Bronchial epithelial cell (primary cell): ENCODE measurements around the gene EFNB2. TPM values are rescaled to one million over a fixed set of nuclear protein-coding genes. Genes with fewer than 3 reads are reported as not detected.

Experiments
- DNase-seq: peaks from one replicate; pipeline ENCODE4 v3.0.0-alpha.2; 2010; ENCODE audit warnings: low read depth
- FAIRE-seq: peaks from 2 replicates; lab custom pipeline; 2011; peaks lifted over from hg19 to GRCh38; lab: Jason Lieb, UNC
- H3K27me3 ChIP-seq: 2 replicates; pipeline ENCODE4 v1.5.1; 2011; ENCODE audit warnings: low read length; ENCODE audit not compliant: control insufficient read depth, insufficient read depth
- H3K36me3 ChIP-seq: 2 replicates; pipeline ENCODE4 v1.5.1; 2011; ENCODE audit warnings: low read length; ENCODE audit not compliant: control insufficient read depth, insufficient read depth
- H3K4me3 ChIP-seq: 2 replicates; pipeline ENCODE4 v1.5.1; 2011; ENCODE audit warnings: mild to moderate bottlenecking, low read depth, low read length, control low read depth
- total RNA-seq: library from RNA; depleted of rRNA; stranded (reverse); fragments of >200 nt; gene quantifications from 2 replicates; pipeline ENCODE4 v1.2.1, GENCODE V29; 2014
- TF ChIP-seq, protein P1 (sequence below): IDR thresholded peaks from 2 replicates; pipeline ENCODE4 v1.5.1; 2011; ENCODE audit warnings: mild to moderate bottlenecking, moderate library complexity, low read length, control low read depth, inconsistent platforms; ENCODE audit not compliant: insufficient read depth, severe bottlenecking

The EFNB2 gene
- total RNA-seq, 1 donor from 2014 or later, result 11.3 TPM

DNA sequence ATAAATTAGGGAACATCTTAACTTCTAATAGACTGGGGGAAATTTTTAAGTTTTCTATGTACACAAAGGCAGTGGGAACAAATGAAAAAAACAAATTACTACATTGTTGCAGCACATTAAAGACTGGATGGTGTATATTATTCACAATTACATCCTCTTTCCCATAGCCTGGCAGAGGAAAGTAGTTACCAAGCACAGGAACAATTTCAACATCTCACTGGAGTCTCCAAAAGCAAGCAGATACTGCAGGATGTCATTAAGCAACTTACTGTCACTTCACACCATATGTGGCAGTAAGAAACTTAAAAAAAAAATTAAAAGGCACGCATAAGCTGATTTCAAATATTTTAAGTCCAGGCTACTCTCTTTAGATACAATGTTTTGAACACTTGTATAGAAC, 6.4 kb upstream of the EFNB2 start:
- peaks cover under 1% of the 10 kb centered on the region for H3K36me3 ChIP-seq
- H3K27me3 ChIP-seq, result no peaks in the 10 kb centered on the region
- DNase-seq (no peak), FAIRE-seq (no peak)
- TF ChIP-seq, protein P1, sequence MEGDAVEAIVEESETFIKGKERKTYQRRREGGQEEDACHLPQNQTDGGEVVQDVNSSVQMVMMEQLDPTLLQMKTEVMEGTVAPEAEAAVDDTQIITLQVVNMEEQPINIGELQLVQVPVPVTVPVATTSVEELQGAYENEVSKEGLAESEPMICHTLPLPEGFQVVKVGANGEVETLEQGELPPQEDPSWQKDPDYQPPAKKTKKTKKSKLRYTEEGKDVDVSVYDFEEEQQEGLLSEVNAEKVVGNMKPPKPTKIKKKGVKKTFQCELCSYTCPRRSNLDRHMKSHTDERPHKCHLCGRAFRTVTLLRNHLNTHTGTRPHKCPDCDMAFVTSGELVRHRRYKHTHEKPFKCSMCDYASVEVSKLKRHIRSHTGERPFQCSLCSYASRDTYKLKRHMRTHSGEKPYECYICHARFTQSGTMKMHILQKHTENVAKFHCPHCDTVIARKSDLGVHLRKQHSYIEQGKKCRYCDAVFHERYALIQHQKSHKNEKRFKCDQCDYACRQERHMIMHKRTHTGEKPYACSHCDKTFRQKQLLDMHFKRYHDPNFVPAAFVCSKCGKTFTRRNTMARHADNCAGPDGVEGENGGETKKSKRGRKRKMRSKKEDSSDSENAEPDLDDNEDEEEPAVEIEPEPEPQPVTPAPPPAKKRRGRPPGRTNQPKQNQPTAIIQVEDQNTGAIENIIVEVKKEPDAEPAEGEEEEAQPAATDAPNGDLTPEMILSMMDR, result no peak
- H3K4me3 ChIP-seq, result no peak overlapping the region

DNA sequence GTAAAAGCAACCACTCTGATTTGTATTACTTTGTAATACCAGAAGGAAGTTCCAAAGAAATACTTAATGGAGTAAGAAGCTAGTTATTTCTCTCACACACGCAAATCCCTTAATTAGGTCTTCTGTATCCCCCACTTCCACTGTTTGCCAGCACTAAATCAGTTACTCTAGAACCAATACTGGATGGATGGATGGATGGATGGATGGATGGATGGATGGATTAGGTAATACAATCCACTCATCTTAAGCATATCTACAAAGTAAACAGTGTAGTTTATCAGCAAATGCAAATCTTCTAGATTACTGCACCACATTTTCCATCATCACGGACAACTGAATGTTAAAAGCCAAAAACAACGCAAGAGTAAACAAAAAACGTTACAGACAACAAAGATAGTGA, 5.2 kb upstream of the EFNB2 start:
- no peak for FAIRE-seq
- H3K36me3 ChIP-seq, result no peaks in the 10 kb centered on the region
- no peaks in the 10 kb centered on the region for H3K27me3 ChIP-seq
- TF ChIP-seq, protein P1, result no peak
- DNase-seq, result no peak
- H3K4me3 ChIP-seq, result no peak overlapping the region

DNA sequence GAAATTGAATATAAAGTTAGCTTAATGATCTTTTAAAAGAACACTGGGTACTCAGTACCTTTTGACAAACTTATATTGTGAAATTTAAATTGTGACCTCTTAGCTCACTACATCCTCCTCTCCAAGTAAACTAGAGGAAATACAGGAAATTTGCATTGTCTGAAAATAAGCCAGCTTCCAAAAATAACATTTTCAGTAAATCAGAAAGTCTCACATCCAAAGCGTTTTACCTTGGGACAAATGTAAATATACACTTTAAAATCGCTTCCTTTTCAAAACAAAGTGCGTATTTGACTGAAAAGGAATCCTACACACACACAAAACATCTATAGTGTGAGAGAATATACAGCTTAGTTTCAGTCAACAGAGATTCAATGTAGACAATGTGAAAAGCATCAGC, 2.1 kb upstream of the EFNB2 start:
- no peak overlapping the region for H3K4me3 ChIP-seq
- no peaks in the 10 kb centered on the region for H3K27me3 ChIP-seq
- FAIRE-seq (no peak), DNase-seq (no peak)
- no peaks in the 10 kb centered on the region for H3K36me3 ChIP-seq
- TF ChIP-seq, protein P1, result no peak

DNA sequence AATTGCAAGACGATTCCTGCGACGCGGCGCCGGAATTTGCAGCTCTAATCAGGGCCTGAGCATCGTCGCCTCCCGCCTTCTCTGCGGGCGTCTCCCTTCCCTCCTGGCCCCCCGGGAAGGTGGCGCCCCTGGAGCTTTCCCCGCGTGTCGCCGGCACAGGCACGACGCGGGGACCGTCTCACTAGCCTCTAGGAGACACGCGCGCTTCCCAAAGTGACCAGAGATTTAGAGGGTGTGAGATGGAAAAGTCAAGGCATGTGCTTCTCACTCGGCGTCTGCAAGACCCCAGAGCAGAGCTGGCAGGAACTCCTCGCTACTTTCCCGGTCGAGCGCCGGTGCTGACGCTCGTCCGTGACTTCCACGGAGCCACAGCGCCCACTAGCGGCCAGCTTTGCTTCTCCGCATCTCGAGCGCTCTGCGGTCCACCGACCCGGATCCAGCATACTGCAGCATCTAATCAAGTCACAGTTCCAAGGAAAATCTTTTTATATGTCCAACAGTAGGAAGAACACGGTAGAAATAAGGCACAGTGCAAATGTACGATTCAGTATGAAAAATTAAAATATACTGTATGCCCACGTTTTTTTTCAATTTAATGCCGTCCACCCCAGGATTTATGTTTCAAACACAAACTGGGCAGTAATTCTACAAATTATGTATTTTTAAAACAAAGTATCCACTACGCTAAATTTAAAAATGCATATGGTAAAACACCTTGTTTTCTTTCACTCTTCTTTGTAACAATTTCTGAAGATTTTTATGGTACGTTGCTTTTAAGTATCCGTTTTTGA, 977 bp upstream of the EFNB2 start:
- TF ChIP-seq, protein P1, result peak; percentile 98
- FAIRE-seq (no peak), DNase-seq (peak; percentile 67)
- H3K36me3 ChIP-seq, result no peaks in the 10 kb centered on the region
- no peaks in the 10 kb centered on the region for H3K27me3 ChIP-seq
- H3K4me3 ChIP-seq, result peak overlapping the region; percentile 63

DNA sequence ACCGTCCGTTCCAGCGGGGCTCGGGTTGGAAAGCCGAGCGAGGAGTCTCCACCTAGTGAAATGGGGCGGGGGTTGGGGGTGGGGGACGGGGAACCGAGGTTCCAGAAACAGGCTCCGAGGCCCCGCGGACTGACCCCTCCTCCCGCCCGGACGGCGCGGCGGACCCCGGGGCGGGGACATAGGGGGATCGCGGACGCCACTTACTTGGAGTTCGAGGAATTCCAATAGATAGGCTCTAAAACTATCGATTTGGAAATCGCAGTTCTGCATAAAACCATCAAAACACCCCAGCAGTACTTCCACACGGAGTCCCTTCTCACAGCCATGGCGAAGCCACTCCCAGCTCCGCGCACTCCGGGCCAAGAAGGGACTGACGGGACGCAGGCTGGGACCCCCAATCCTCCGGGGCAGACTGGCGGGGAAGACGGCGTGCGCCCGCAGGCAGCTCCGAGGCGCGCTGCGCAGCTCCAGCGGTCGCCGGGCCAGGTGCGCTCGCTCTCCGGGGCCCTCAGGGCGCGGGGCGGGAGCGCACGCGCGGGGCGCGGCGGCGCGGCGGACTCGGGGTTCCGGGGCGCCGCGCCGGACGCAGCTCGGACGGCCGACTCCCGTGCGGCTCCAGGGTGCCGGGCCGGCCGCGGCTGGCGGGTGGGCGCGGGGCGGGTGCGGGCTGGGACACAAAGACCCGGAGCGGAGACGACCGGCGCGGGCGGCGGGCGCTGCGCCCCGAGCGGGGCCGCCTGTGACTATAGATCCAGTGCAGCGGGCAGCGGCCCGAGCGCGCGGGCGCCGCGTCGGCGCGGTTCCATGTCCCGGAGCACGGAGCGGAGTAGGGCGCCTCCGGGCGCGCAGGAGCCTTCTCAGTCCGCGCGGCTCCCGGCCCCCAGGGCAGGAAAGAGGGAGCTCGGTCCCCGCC, 567 bp downstream of the EFNB2 start:
- TF ChIP-seq, protein P1, result no peak
- H3K27me3 ChIP-seq, result no peaks in the 10 kb centered on the region
- no peaks in the 10 kb centered on the region for H3K36me3 ChIP-seq
- peak overlapping the region; percentile 86 for H3K4me3 ChIP-seq
- FAIRE-seq (no peak), DNase-seq (no peak)
